AG09319 (cell line): ENCODE data around the gene MMUT.
"Not testable (repeated sequence)": the region's sequence is repeated elsewhere in the genome, so short reads cannot be mapped to it uniquely, and the experiment has no call there.

ENCODE experiments used
- DNase-seq: peaks from one replicate; pipeline ENCODE4 v3.0.0-alpha.2; 2010; ENCODE audit warnings: low read depth; ENCODE audit errors: extremely low read depth
- CTCF ChIP-seq: IDR thresholded peaks from 2 replicates; pipeline ENCODE4 v1.5.1; 2011; ENCODE audit warnings: low read depth, mild to moderate bottlenecking, inconsistent platforms, low read length, moderate library complexity

MMUT gene

GRCh38 chr6:49416195-49416594, 46.9 kb downstream of the MMUT start:
- no peak for TF ChIP-seq CTCF
- no peak for DNase-seq

- DNase-seq, result no peak
- TF ChIP-seq CTCF, result no peak
Measured at GRCh38 chr6:49415358-49415757, 47.7 kb downstream of the MMUT start.

GRCh38 chr6:49410564-49410963, 52.5 kb downstream of the MMUT start:
- TF ChIP-seq CTCF, result no peak
- DNase-seq, result no peak

- peak; percentile 23 for DNase-seq
- peak; percentile 95 for TF ChIP-seq CTCF
Measured at GRCh38 chr6:49409951-49410542, 53.0 kb downstream of the MMUT start.

GRCh38 chr6:49406250-49406970, 56.6 kb downstream of the MMUT start:
- TF ChIP-seq CTCF, result no peak
- DNase-seq, result no peak

GRCh38 chr6:49401063-49401462, 62.0 kb downstream of the MMUT start:
- no peak for DNase-seq
- TF ChIP-seq CTCF, result no peak

- DNase-seq, result not testable (repeated sequence)
Measured at GRCh38 chr6:49386667-49387508, 76.2 kb downstream of the MMUT start.
